ENCODE data around the gene OFD1.

Gene OFD1

GRCh38 chrX:13752141-13752540, 17.6 kb downstream of the OFD1 start:
- no peak for DNase-seq (ENCODE audit: low read depth)

- no peak for DNase-seq (ENCODE audit: low read depth)
Observed at GRCh38 chrX:13752646-13753045, 18.1 kb downstream of the OFD1 start.

GRCh38 chrX:13754765-13755164, 20.2 kb downstream of the OFD1 start:
- DNase-seq (ENCODE audit: low read depth), result no peak

- no peak for DNase-seq (ENCODE audit: low read depth)
Observed at GRCh38 chrX:13755254-13755653, 20.7 kb downstream of the OFD1 start.

- no peak for DNase-seq (ENCODE audit: low read depth)
Observed at GRCh38 chrX:13756381-13756780, 21.8 kb downstream of the OFD1 start.

- no peak for DNase-seq (ENCODE audit: low read depth)
Observed at GRCh38 chrX:13759152-13759718, 24.7 kb downstream of the OFD1 start.

GRCh38 chrX:13760426-13760825, 25.9 kb downstream of the OFD1 start:
- no peak for DNase-seq (ENCODE audit: low read depth)

- peak; percentile 39 for DNase-seq (ENCODE audit: low read depth)
Observed at GRCh38 chrX:13761606-13762414, 27.3 kb downstream of the OFD1 start.

- no peak for DNase-seq (ENCODE audit: low read depth)
Observed at GRCh38 chrX:13763489-13763888, 28.9 kb downstream of the OFD1 start.

GRCh38 chrX:13764281-13764680, 29.7 kb downstream of the OFD1 start:
- DNase-seq (ENCODE audit: low read depth), result no peak

- DNase-seq (ENCODE audit: low read depth), result peak; percentile 8
Observed at GRCh38 chrX:13764765-13765164, 30.2 kb downstream of the OFD1 start.

- no peak for DNase-seq (ENCODE audit: low read depth)
Observed at GRCh38 chrX:13768939-13769338, 34.4 kb downstream of the OFD1 start.

- no peak for DNase-seq (ENCODE audit: low read depth)
Observed at GRCh38 chrX:13770013-13770535, 35.5 kb downstream of the OFD1 start.

- peak; percentile 33 for DNase-seq (ENCODE audit: low read depth)
Observed at GRCh38 chrX:13774696-13775095, 40.1 kb downstream of the OFD1 start.

GRCh38 chrX:13775837-13776236, 41.3 kb downstream of the OFD1 start:
- no peak for DNase-seq (ENCODE audit: low read depth)

- no peak for DNase-seq (ENCODE audit: low read depth)
Observed at GRCh38 chrX:13776387-13776786, 41.8 kb downstream of the OFD1 start.

GRCh38 chrX:13778916-13779315, 44.4 kb downstream of the OFD1 start:
- DNase-seq (ENCODE audit: low read depth), result peak; percentile 76

- no peak for DNase-seq (ENCODE audit: low read depth)
Observed at GRCh38 chrX:13780868-13781427, 46.4 kb downstream of the OFD1 start.

- no peak for DNase-seq (ENCODE audit: low read depth)
Observed at GRCh38 chrX:13786048-13786447, 51.5 kb downstream of the OFD1 start.

GRCh38 chrX:13790206-13791131, 55.9 kb downstream of the OFD1 start:
- DNase-seq (ENCODE audit: low read depth), result no peak

- no peak for DNase-seq (ENCODE audit: low read depth)
Observed at GRCh38 chrX:13791145-13791544, 56.6 kb downstream of the OFD1 start.

- DNase-seq (ENCODE audit: low read depth), result no peak
Observed at GRCh38 chrX:13791559-13791958, 57.0 kb downstream of the OFD1 start.
